SK-N-SH (cell line): ENCODE results near the gene LOXL4. TPM values are rescaled to one million over a fixed set of nuclear protein-coding genes. Genes with fewer than 3 reads are reported as not detected.

Experiments used
- CTCF ChIA-PET: fragments of 300-600, 350-600 bp; formaldehyde crosslinking; extraction: SDS; loops from one replicate; lab custom pipeline; 2021; lab: Yijun Ruan, JAX
- POLR2A ChIA-PET: fragments of 350-600 bp; sonication (Branson Sonifier 250); formaldehyde crosslinking; extraction: SDS; loops from one replicate; lab custom pipeline; 2020; ENCODE audit warnings: antibody characterized with exemption, inconsistent platforms; lab: Yijun Ruan, JAX
- DNase-seq: peaks from one replicate; pipeline ENCODE4 v3.0.0; 2012
- H2AFZ ChIP-seq: fragments of 200-600 bp; sonication (generic); 2 replicates; pipeline ENCODE4 v1.8.1; 2016; ENCODE audit warnings: antibody characterized with exemption, mild to moderate bottlenecking, low read depth
- H3F3A ChIP-seq: fragments of 200-600 bp; sonication (generic); replicated peaks from 2 replicates; pipeline ENCODE3; 2016; ENCODE audit warnings: antibody characterized with exemption, mild to moderate bottlenecking; ENCODE audit not compliant: insufficient read depth
- H3K27ac ChIP-seq, 2 experiments: fragments of 200-500 bp in 1 of 2; fragments of 200-600 bp in 1 of 2; sonication (Bioruptor generic) in 1 of 2; sonication (generic), shearing (Covaris generic) in 1 of 2; 2 replicates each; pipeline versions ENCODE4 v1.5.1 to v1.6.1; 2014 to 2016; ENCODE audit warnings: low read depth in 2 of 2, inconsistent platforms in 1 of 2, low read length in 1 of 2, mild to moderate bottlenecking in 1 of 2, mixed read lengths in 1 of 2
- H3K27me3 ChIP-seq: fragments of 200-600 bp; sonication (generic), shearing (Covaris generic); 2 replicates; pipeline ENCODE4 v1.6.1; 2016; ENCODE audit warnings: mixed run types; ENCODE audit not compliant: insufficient read depth
- H3K36me3 ChIP-seq, 2 experiments: fragments of 200-500 bp in 1 of 2; fragments of 200-600 bp in 1 of 2; sonication (Bioruptor generic) in 1 of 2; sonication (generic) in 1 of 2; replicated peaks in 1 of 2; 2 replicates each; pipeline versions ENCODE3 to v1.5.1; 2014 to 2016; ENCODE audit warnings: low read length in 1 of 2, mild to moderate bottlenecking in 1 of 2; ENCODE audit not compliant: insufficient read depth in 2 of 2, control insufficient read depth in 1 of 2
- H3K4me1 ChIP-seq, 2 experiments: fragments of 200-500 bp in 1 of 2; fragments of 200-600 bp in 1 of 2; sonication (Bioruptor generic) in 1 of 2; sonication (generic), shearing (Covaris generic) in 1 of 2; 2 replicates each; pipeline versions ENCODE4 v1.5.1 to v1.6.1; 2014 to 2016; ENCODE audit warnings: low read depth in 1 of 2, low read length in 1 of 2, mixed run types in 1 of 2; ENCODE audit not compliant: insufficient read depth in 2 of 2, control insufficient read depth in 1 of 2
- H3K4me2 ChIP-seq: fragments of 200-600 bp; sonication (generic), shearing (Covaris generic); 2 replicates; pipeline ENCODE4 v1.6.1; 2017; ENCODE audit warnings: mixed run types
- H3K4me3 ChIP-seq, 2 experiments: fragments of 200-500 bp in 1 of 2; fragments of 200-600 bp in 1 of 2; sonication (Bioruptor generic) in 1 of 2; sonication (generic), shearing (Covaris generic) in 1 of 2; 2 replicates each; pipeline versions ENCODE4 v1.5.1 to v1.8.1; 2014 to 2016; ENCODE audit warnings: low read depth in 2 of 2, inconsistent platforms in 1 of 2, low read length in 1 of 2, mild to moderate bottlenecking in 1 of 2, mixed read lengths in 1 of 2, moderate library complexity in 1 of 2
- H3K79me2 ChIP-seq: fragments of 200-600 bp; sonication (generic); 2 replicates; pipeline ENCODE4 v1.8.1; 2017; ENCODE audit warnings: mild to moderate bottlenecking; ENCODE audit not compliant: insufficient read depth
- H3K9ac ChIP-seq: fragments of 200-600 bp; sonication (generic); 2 replicates; pipeline ENCODE4 v1.6.1; 2017; ENCODE audit warnings: mixed run types
- H3K9me2 ChIP-seq: fragments of 200-600 bp; sonication (generic); 2 replicates; pipeline ENCODE4 v1.6.1; 2017; ENCODE audit warnings: mixed run types
- H3K9me3 ChIP-seq: fragments of 200-600 bp; sonication (generic); 2 replicates; pipeline ENCODE4 v1.6.1; 2017; ENCODE audit warnings: mixed run types, mild to moderate bottlenecking, moderate library complexity
- H4K20me1 ChIP-seq: fragments of 200-600 bp; sonication (generic); 2 replicates; pipeline ENCODE4 v1.6.1; 2017; ENCODE audit warnings: mild to moderate bottlenecking, mixed run types; ENCODE audit not compliant: insufficient read depth
- ELF1 ChIP-seq: IDR thresholded peaks from 2 replicates; pipeline ENCODE4 v1.4.0; 2012
- FOSL2 ChIP-seq: IDR thresholded peaks from 2 replicates; pipeline ENCODE4 v1.4.0; 2012; ENCODE audit warnings: low read depth, mild to moderate bottlenecking, moderate library complexity, borderline replicate concordance
- GATA2 ChIP-seq: sonication (generic); formaldehyde crosslinking; IDR thresholded peaks from 2 replicates; pipeline ENCODE4 v1.5.0; 2020; ENCODE audit warnings: mild to moderate bottlenecking, missing genetic modification reagents
- JUND ChIP-seq: IDR thresholded peaks from 2 replicates; pipeline ENCODE4 v1.4.0; 2012
- MXI1 ChIP-seq: IDR thresholded peaks from 2 replicates; pipeline ENCODE4 v1.6.1; 2012; ENCODE audit warnings: mild to moderate bottlenecking, low read depth, low read length, improper control_type of control experiment
- NRF1 ChIP-seq: IDR thresholded peaks from 2 replicates; pipeline ENCODE4 v1.6.1; 2012; ENCODE audit warnings: low read depth, mild to moderate bottlenecking, low read length
- POLR2AphosphoS5 ChIP-seq: IDR thresholded peaks from 2 replicates; pipeline ENCODE4 v1.6.1; 2012; ENCODE audit warnings: low read depth, low read length
- RCOR1 ChIP-seq: fragments of 150-350 bp; IDR thresholded peaks from 2 replicates; pipeline ENCODE4 v1.6.1; 2017; ENCODE audit warnings: antibody characterized with exemption, low read length
- RFX5 ChIP-seq: IDR thresholded peaks from 2 replicates; pipeline ENCODE4 v1.6.1; 2012; ENCODE audit warnings: mild to moderate bottlenecking, improper control_type of control experiment, low read length
- RXRA ChIP-seq: IDR thresholded peaks from 2 replicates; pipeline ENCODE4 v1.4.0; 2012; ENCODE audit warnings: low read depth, mild to moderate bottlenecking, borderline replicate concordance
- SIN3A ChIP-seq: IDR thresholded peaks from 2 replicates; pipeline ENCODE4 v1.6.1; 2012; ENCODE audit warnings: low read depth, mild to moderate bottlenecking, low read length, moderate library complexity, borderline replicate concordance
- SMC3 ChIP-seq: IDR thresholded peaks from 2 replicates; pipeline ENCODE4 v1.6.1; 2012; ENCODE audit warnings: low read depth, low read length, improper control_type of control experiment
- TAF1 ChIP-seq: IDR thresholded peaks from 2 replicates; pipeline ENCODE4 v1.6.1; 2012; ENCODE audit warnings: low read depth, mild to moderate bottlenecking, low read length, moderate library complexity, borderline replicate concordance
- TCF12 ChIP-seq: IDR thresholded peaks from 2 replicates; pipeline ENCODE4 v1.4.0; 2012
- WGBS: methylation state at CpG from one replicate; pipeline ENCODE4 v1.1.6; 2017; ENCODE audit warnings: low lambda C conversion rate; 5-methylcytosine and 5-hydroxymethylcytosine counted together
- polyA plus RNA-seq, 3 experiments: library from polyadenylated mRNA; depleted of rRNA; stranded (reverse); fragments of >200 nt; gene quantifications; 2 replicates each; pipeline ENCODE4 v1.2.3, GENCODE V29; 2012
- TF ChIP-seq, protein P1 (sequence below): fragments of 150-350 bp; IDR thresholded peaks from 2 replicates; pipeline ENCODE4 v1.6.1; 2016; ENCODE audit warnings: mild to moderate bottlenecking, low read depth, low read length
- TF ChIP-seq, protein P2 (sequence below): fragments of 150-350 bp; IDR thresholded peaks from 2 replicates; pipeline ENCODE4 v1.6.1; 2017; ENCODE audit warnings: antibody characterized with exemption, low read length, low read depth, borderline replicate concordance
- TF ChIP-seq, protein P3 (sequence below): IDR thresholded peaks from 2 replicates; pipeline ENCODE4 v1.4.0; 2012; ENCODE audit warnings: low read depth, borderline replicate concordance
- TF ChIP-seq, protein P4 (sequence below): IDR thresholded peaks from 2 replicates; pipeline ENCODE4; 2012
- TF ChIP-seq, protein P5 (sequence below): IDR thresholded peaks from 2 replicates; pipeline ENCODE4 v1.6.1; 2012; ENCODE audit warnings: mild to moderate bottlenecking, low read depth, low read length, moderate library complexity

LOXL4 gene
- polyA plus RNA-seq, 1 of the 3 experiments (the other 2 are of a cell fraction): 1.7 TPM

DNA sequence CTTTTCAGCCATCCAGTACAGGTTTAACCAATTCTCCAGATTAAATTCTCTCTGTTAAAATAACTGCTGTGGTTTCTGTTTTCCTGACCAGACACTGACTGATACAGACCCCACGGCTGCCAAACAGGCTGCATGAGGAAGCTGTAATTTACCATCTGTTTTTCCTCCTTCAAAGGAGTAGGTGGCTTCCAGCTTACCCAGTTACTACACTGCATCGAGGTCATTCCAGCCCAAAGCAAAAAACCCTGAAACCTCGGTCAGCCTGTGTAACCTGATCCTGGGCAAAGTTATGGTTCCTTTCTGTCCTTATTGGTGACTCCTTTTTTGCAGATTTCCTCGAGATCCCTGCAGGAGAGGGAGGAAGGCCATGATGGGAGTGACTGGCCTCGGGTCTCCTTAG, 27.9 kb upstream of the LOXL4 start:
- Histone ChIP-seq H3K79me2 (no peaks in the 10 kb centered on the region), H2AFZ (no peak overlapping the region), H3K4me1 (peaks cover 0 to 12% of the 10 kb centered on the region in 2 experiments; a peak in 1 of 4 replicates), H3K9me3 (no peaks in the 10 kb centered on the region), H3F3A (no peaks in the 10 kb centered on the region), H3K27me3 (no peaks in the 10 kb centered on the region; the same call in 1 of the 2 replicates), H3K9me2 (no peaks in the 10 kb centered on the region), H3K4me3 (no peak overlapping the region), H3K4me2 (peak overlapping the region; percentile 2; the same call in 1 of the 2 replicates), H3K9ac (no peak overlapping the region), H4K20me1 (no peaks in the 10 kb centered on the region), H3K36me3 (no peaks in the 10 kb centered on the region), H3K27ac (no peak overlapping the region; a peak in 1 of 4 replicates)
- CTCF ChIA-PET: interaction anchor here (1.1 to 3.4 kb wide), 2 partner anchors 14 to 381 kb away, joined by 3 to 18 read pairs; no protein-coding TSS in a partner anchor
- peak; percentile 35 for DNase-seq
- POLR2A ChIA-PET: interaction anchor here (0.7 kb wide), 1 partner anchor 119 kb away, joined by 3 read pairs; no protein-coding TSS in a partner anchor
- 24% methylated on average over 5 of the region's 5 CpGs for WGBS
- no peak for TF ChIP-seq TCF12
- TF ChIP-seq, protein P1, sequence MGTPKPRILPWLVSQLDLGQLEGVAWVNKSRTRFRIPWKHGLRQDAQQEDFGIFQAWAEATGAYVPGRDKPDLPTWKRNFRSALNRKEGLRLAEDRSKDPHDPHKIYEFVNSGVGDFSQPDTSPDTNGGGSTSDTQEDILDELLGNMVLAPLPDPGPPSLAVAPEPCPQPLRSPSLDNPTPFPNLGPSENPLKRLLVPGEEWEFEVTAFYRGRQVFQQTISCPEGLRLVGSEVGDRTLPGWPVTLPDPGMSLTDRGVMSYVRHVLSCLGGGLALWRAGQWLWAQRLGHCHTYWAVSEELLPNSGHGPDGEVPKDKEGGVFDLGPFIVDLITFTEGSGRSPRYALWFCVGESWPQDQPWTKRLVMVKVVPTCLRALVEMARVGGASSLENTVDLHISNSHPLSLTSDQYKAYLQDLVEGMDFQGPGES: no peak

DNA sequence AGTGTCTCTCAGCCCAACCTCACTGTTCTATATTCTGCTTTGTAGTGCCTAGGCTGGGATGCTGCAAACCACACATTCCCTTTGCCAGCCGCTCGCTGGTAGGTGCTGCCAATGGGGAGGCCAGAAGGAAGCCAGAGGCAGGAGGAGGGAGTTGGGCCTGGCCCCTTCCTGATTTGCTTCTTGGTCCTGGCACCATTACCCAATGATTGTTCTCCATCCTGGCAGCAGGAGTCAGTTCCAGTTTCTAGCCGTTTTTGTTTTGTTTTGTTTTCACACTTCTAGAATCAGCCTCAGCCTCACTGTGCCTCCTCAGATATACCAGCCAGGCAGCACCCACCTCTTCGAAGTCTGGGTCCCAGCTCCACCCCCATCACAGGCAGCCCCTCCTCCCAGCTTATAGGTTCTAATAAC, 27.4 kb upstream of the LOXL4 start:
- 55% methylated on average over 4 of the region's 4 CpGs for WGBS
- no peak overlapping the region for H3K9ac ChIP-seq
- H3K27ac ChIP-seq: no peak overlapping the region
- H2AFZ ChIP-seq: no peak overlapping the region
- ChIA-PET POLR2A (no interaction called here), CTCF (interaction anchor here (3.4 kb wide), 1 partner anchor 14 kb away, joined by 18 read pairs; no protein-coding TSS in a partner anchor)
- no peaks in the 10 kb centered on the region; the same call in 1 of the 2 replicates for H3K27me3 ChIP-seq
- peaks cover 0 to 12% of the 10 kb centered on the region in 2 experiments; a peak in 1 of 4 replicates for H3K4me1 ChIP-seq
- H3F3A ChIP-seq: no peaks in the 10 kb centered on the region
- H3K9me2 ChIP-seq: no peaks in the 10 kb centered on the region
- no peaks in the 10 kb centered on the region for H3K9me3 ChIP-seq
- H3K36me3 ChIP-seq: no peaks in the 10 kb centered on the region
- no peak overlapping the region for H3K4me3 ChIP-seq
- H3K79me2 ChIP-seq: no peaks in the 10 kb centered on the region
- H4K20me1 ChIP-seq: no peaks in the 10 kb centered on the region
- DNase-seq: no peak
- peak overlapping the region; percentile 2; the same call in 1 of the 2 replicates for H3K4me2 ChIP-seq
- TF ChIP-seq, protein P2, sequence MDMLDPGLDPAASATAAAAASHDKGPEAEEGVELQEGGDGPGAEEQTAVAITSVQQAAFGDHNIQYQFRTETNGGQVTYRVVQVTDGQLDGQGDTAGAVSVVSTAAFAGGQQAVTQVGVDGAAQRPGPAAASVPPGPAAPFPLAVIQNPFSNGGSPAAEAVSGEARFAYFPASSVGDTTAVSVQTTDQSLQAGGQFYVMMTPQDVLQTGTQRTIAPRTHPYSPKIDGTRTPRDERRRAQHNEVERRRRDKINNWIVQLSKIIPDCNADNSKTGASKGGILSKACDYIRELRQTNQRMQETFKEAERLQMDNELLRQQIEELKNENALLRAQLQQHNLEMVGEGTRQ: no peak
- no peak for TF ChIP-seq ELF1
- TF ChIP-seq, protein P1: no peak
- no peak for TF ChIP-seq SMC3
- TF ChIP-seq TAF1: no peak
- TF ChIP-seq SIN3A: no peak
- TF ChIP-seq, protein P3, sequence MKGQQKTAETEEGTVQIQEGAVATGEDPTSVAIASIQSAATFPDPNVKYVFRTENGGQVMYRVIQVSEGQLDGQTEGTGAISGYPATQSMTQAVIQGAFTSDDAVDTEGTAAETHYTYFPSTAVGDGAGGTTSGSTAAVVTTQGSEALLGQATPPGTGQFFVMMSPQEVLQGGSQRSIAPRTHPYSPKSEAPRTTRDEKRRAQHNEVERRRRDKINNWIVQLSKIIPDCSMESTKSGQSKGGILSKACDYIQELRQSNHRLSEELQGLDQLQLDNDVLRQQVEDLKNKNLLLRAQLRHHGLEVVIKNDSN: no peak
- no peak for TF ChIP-seq GATA2 (CRISPR knock-in tag)
- TF ChIP-seq POLR2AphosphoS5: no peak
- no peak for TF ChIP-seq NRF1
- no peak for TF ChIP-seq MXI1
- TF ChIP-seq RXRA: no peak
- no peak for TF ChIP-seq RFX5
- TF ChIP-seq, protein P4, sequence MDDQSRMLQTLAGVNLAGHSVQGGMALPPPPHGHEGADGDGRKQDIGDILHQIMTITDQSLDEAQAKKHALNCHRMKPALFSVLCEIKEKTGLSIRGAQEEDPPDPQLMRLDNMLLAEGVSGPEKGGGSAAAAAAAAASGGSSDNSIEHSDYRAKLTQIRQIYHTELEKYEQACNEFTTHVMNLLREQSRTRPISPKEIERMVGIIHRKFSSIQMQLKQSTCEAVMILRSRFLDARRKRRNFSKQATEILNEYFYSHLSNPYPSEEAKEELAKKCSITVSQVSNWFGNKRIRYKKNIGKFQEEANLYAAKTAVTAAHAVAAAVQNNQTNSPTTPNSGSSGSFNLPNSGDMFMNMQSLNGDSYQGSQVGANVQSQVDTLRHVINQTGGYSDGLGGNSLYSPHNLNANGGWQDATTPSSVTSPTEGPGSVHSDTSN: no peak
- no peak for TF ChIP-seq JUND
- TF ChIP-seq RCOR1: no peak
- TF ChIP-seq FOSL2: no peak
- TF ChIP-seq, protein P5, sequence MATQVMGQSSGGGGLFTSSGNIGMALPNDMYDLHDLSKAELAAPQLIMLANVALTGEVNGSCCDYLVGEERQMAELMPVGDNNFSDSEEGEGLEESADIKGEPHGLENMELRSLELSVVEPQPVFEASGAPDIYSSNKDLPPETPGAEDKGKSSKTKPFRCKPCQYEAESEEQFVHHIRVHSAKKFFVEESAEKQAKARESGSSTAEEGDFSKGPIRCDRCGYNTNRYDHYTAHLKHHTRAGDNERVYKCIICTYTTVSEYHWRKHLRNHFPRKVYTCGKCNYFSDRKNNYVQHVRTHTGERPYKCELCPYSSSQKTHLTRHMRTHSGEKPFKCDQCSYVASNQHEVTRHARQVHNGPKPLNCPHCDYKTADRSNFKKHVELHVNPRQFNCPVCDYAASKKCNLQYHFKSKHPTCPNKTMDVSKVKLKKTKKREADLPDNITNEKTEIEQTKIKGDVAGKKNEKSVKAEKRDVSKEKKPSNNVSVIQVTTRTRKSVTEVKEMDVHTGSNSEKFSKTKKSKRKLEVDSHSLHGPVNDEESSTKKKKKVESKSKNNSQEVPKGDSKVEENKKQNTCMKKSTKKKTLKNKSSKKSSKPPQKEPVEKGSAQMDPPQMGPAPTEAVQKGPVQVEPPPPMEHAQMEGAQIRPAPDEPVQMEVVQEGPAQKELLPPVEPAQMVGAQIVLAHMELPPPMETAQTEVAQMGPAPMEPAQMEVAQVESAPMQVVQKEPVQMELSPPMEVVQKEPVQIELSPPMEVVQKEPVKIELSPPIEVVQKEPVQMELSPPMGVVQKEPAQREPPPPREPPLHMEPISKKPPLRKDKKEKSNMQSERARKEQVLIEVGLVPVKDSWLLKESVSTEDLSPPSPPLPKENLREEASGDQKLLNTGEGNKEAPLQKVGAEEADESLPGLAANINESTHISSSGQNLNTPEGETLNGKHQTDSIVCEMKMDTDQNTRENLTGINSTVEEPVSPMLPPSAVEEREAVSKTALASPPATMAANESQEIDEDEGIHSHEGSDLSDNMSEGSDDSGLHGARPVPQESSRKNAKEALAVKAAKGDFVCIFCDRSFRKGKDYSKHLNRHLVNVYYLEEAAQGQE: no peak
